ENCODE results near the gene KISS1R.
"Not testable (repeated sequence)": the region's sequence is repeated elsewhere in the genome, so short reads cannot be mapped to it uniquely, and the experiment has no call there.

The KISS1R gene

GRCh38 chr19:917323-918151, at the start of gene KISS1R:
KISS1R (plus strand) TSS chr19:917333; CDS start chr19:917503, 170 bp downstream.
- peak; percentile 83 for DNase-seq (ENCODE audit: low spot score)

GRCh38 chr19:867855-868457, 49.2 kb upstream of the KISS1R start:
- DNase-seq (ENCODE audit: low spot score), result no peak

GRCh38 chr19:868458-869244, 48.5 kb upstream of the KISS1R start:
- no peak for DNase-seq (ENCODE audit: low spot score)

- no peak for DNase-seq (ENCODE audit: low spot score)
Measured at GRCh38 chr19:869245-870177, 47.6 kb upstream of the KISS1R start.

GRCh38 chr19:870314-870713, 46.8 kb upstream of the KISS1R start:
- DNase-seq (ENCODE audit: low spot score), result no peak

GRCh38 chr19:870963-871401, 46.2 kb upstream of the KISS1R start:
- no peak for DNase-seq (ENCODE audit: low spot score)

GRCh38 chr19:871446-872265, 45.5 kb upstream of the KISS1R start:
- DNase-seq (ENCODE audit: low spot score), result peak; percentile 79

GRCh38 chr19:872266-872951, 44.7 kb upstream of the KISS1R start:
- peak; percentile 57 for DNase-seq (ENCODE audit: low spot score)

- DNase-seq (ENCODE audit: low spot score), result peak; percentile 58
Measured at GRCh38 chr19:873084-873483, 44.0 kb upstream of the KISS1R start.

- no peak for DNase-seq (ENCODE audit: low spot score)
Measured at GRCh38 chr19:873561-874041, 43.5 kb upstream of the KISS1R start.

- DNase-seq (ENCODE audit: low spot score), result no peak
Measured at GRCh38 chr19:875265-875879, 41.8 kb upstream of the KISS1R start.

- no peak for DNase-seq (ENCODE audit: low spot score)
Measured at GRCh38 chr19:876089-876488, 41.0 kb upstream of the KISS1R start.

GRCh38 chr19:876780-877314, 40.3 kb upstream of the KISS1R start:
- no peak for DNase-seq (ENCODE audit: low spot score)

GRCh38 chr19:877992-878660, 39.0 kb upstream of the KISS1R start:
- DNase-seq (ENCODE audit: low spot score), result not testable (repeated sequence)

- not testable (repeated sequence) for DNase-seq (ENCODE audit: low spot score)
Measured at GRCh38 chr19:878751-879561, 38.2 kb upstream of the KISS1R start.

GRCh38 chr19:879711-880438, 37.3 kb upstream of the KISS1R start:
- DNase-seq (ENCODE audit: low spot score), result no peak
